Measurements from ENCODE around the gene NUBP1.

Gene NUBP1

DNA sequence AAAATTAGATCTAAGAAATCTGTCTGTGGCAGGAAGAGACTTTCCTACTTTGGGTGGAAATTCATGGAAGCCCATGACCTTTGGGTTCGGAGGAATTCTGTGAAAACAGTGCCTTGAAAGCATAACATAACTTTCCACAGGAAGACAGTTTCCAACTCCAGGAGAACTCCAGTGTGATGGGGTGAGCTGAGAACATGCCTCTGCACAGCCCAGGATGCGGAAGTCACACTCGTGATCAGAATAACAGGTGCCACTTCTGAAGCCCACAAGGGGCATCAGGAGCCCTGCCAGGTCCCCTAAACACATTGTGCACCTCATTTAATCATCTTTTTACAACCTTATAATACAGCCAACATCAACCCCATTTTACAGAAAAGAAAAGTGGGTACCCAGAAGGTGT is 65.2 kb downstream of the NUBP1 start:
- no peak for DNase-seq

DNA sequence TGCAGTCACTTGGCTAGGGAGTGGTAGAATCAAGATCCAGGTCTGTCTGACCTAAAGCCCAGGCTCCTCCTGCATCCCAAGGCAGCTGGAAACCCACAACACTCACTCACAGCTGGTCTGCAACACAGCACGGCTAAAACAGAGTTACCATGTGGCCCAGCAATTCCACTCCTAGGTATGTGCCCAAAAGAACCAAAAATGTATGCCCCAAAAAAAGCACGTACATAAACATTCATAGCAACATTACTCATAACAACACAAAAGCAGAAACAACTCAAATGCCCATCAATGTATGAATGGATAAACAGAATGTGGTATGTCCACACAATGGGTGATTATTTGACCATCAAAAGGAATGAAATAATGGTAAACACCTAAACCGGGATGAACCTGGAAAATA is 66.1 kb downstream of the NUBP1 start:
- no peak for DNase-seq

DNA sequence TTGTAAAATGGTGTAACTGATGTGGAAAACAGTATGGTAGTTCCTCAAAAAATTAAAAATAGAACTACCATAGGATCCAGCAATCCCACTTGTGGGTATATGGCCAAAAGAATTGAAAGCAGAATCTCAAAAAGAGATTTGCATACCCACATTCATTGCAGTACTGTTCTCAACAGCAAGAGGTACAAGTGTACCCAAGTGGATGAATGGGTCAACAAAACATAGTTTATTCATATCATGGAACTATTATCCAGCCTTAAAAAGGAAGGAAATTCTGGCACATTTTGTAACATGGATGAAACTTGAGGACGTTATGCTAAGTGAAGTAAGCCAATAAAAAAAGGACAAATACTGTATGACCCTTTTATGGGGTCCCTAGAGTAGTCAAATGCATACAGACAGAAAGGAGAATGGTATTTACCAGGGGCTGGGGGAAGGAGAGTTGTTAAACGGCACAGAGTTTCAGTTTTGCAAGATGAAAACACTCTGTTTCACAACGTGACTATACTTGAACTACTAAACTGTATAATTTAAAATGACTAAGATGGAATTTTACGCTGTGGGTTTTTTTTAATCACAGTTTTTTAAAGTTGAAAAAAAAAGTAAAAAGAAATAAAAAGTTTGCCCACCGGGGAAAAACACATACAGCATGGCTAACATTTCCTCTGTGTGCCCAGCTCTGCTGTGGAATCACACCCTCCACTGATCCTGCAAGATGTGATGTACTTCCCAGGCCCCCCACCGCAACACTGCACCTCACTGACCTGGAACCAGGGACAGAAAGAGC is 68.9 kb downstream of the NUBP1 start:
- DNase-seq: no peak

DNA sequence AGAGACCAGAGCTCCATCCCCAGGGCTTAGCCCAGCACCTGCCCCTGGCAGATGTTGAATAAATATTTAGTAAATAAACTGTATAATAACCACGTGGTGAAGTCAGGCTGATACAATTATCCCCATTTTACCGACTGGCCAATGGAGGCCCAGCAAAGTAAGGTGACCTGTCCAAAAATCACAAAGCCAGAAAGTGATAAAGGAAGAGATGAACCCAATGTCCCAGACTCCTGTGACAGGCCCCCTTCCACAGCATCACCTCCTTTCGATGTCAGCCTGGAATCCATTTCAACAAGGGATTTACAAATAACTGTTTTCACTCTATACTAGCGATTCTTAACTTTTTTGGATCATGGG is 69.4 kb downstream of the NUBP1 start:
- no peak for DNase-seq

DNA sequence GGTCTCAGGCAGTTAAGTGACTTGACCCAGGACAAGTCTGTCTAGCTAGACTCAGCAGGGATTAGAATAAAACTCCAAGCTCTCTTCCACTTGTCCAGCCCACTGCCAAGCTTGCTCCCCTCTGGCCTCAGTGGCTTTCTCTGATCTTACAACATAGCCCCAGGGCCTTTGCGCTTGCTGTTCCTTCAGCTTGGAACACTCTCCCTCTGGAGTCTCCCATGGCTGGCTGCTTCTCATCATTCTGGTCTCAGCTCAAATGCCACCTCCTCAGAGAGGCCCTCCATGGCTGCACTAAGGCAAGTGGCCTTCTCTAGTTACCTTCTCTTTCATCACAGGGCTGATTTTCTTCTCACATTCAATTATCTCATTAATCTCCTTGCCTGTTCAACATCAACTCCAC is 73.9 kb downstream of the NUBP1 start:
- DNase-seq: no peak

DNA sequence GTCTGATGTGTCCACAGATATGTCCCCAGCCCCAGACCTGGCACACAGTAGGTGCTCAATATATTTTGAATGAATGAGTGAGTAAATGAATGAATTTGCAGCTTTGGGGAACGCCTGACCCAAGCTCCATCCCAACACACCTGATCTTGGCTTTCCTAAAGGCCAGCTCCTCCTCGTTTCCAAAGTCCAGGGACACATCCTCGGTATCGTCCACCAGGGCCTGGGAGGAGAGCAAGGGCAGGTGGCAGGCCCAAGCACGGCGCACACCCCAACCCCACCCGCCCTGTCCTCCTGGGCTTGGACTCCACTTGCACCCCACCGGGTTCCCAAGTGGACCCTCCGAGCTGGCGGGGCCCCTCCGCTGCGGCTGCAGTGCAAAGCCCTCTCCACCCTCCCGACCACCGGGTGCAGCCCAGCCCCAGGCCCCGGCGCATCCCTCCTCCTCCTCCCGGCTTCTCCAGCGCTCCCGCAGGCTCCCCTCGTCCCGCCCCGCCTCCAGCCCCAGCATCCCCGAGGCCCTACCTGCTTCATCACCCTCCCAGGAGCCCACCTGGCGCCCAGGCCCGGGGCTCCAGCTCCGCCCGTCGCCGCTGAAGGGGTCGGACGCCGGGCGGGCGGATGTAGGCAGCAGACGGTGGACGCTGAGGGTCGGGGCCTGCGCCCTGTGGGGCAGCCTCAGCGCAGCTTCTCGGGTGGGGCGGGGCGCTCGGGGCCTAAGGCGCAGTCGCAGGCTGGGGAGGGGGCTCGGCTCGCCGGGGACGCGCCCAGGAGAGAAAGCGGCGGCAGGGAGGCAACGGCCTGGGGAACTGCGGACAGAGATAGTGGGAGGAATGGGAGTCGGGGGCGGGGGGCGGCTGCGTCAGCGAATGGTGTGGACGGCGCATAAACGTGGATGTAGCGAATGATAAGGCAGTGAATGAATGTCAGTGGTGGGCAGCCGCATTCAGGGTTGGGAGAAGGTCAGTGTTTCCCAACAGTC is 74.6 kb downstream of the NUBP1 start, which contains the start of gene TVP23A:
TSS of gene TVP23A (minus strand) at position 832 of the 979 bp plus-strand sequence. CDS start at position 531, 301 bp downstream.
- DNase-seq: no peak
